ENCODE results near the gene EXOC6.
"Not testable (repeated sequence)": the region's sequence is repeated elsewhere in the genome, so short reads cannot be mapped to it uniquely, and the experiment has no call there.

The EXOC6 gene

GRCh38 chr10:92957223-92958010 lies 109.1 kb downstream of the EXOC6 start:
- DNase-seq, result no peak

GRCh38 chr10:92961638-92962037 lies 113.3 kb downstream of the EXOC6 start:
- no peak for DNase-seq

GRCh38 chr10:92965314-92965713 lies 117.0 kb downstream of the EXOC6 start:
- DNase-seq, result peak; percentile 24

GRCh38 chr10:92967641-92968040 lies 119.3 kb downstream of the EXOC6 start:
- DNase-seq, result no peak

- no peak for DNase-seq
Measured at GRCh38 chr10:92969151-92969550, 120.8 kb downstream of the EXOC6 start.

DNA sequence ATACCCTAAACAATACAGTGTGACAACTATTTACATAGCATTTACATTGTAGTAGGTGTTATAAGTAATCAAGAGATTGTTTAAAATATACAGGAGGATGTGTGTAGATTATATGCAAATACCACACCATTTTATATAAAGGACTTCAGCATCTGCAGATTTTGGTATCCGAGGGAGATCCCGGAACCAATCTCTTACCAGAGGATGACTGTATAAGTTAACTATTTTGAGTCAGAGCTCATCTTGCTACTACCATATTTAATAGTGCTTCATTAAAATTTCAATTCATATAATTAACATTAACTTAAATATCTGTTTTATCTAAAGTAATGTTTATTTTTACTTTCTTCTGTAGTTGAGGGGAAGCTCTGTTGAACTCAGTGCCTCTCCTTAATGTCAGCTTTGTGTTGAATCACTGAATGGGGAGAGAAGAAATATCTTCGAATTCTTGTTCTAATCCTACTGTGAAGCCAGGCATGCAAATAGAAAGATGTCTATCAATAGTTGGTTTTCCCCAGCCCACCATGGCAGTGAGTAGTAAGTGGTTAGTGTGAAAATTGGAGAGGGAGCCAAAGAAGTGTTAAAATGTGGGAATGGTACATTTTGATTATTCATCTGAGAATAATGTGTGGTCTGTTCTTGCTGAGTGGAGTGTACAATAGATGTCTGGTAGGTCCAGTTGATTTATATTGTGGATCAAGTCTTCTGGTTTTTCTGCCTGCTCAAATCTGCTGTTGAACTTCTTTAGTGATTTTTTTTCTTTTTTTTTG lies 122.2 kb downstream of the EXOC6 start:
- DNase-seq, result no peak

GRCh38 chr10:92972066-92972870 lies 123.9 kb downstream of the EXOC6 start:
- no peak for DNase-seq

- no peak for DNase-seq
Measured at GRCh38 chr10:92972886-92973285, 124.6 kb downstream of the EXOC6 start.

GRCh38 chr10:92976278-92976677 lies 128.0 kb downstream of the EXOC6 start:
- not testable (repeated sequence) for DNase-seq

DNA sequence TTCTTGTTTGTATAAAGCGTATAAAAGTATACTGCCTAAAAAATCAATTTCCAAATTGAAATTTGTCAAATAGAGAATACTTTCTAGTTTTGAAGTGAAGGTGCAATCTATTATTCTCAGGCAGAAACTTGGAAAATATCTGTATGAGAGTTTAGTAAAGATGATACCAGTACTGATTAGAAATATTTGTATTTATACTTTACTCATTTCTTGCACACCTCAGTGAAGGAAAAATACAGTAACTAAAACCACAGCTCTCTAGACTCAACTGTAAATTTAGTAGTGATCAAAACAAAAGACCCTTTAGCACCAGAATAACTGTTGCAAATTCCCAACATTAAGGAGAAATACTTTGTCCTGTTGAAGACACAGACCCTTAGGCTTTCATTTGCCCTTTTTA lies 140.9 kb downstream of the EXOC6 start:
- no peak for DNase-seq

GRCh38 chr10:92990615-92991014 lies 142.3 kb downstream of the EXOC6 start:
- DNase-seq, result peak; percentile 65

- DNase-seq, result no peak
Measured at GRCh38 chr10:92991513-92991912, 143.2 kb downstream of the EXOC6 start.

- DNase-seq, result peak; percentile 7
Measured at GRCh38 chr10:92993699-92994272, 145.5 kb downstream of the EXOC6 start.

DNA sequence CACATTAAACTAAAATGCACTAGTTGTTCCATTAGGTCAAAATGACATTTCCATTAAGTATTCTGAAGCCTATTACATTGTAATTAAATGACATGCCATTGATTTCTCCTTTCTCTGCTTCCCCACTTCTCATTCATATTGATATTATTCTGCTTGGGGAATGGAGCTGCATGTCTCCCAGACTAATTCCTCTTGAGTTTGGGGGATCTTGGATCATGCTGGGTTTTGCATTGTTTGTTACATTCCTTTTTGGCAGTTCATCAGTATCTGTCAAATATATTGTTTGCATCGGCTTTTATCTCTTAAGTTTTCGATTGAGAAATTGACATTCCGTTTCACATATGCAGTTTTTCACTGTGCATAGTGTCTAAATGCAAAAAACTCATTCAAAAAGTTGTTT lies 147.2 kb downstream of the EXOC6 start:
- no peak for DNase-seq

GRCh38 chr10:92997620-92998019 lies 149.3 kb downstream of the EXOC6 start:
- DNase-seq, result no peak

DNA sequence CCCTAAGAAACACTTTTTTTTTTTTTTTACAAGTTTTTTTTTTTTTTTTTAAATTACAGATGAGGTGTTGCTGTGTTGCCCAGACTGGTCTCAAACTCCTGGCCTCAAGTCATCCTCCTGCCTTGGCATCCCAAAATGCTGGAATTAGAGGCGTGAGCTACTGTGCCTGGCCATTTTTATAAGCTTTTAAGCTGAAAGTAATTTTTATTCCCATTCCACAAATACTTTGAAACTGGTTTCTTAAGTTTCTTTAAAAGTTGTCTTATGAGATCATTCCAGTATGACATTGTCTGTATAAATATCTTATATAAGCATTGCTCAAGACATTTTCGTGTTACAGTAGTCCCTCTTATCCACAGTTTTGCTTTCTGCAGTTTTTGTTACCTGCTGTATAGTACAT lies 150.9 kb downstream of the EXOC6 start:
- no peak for DNase-seq

DNA sequence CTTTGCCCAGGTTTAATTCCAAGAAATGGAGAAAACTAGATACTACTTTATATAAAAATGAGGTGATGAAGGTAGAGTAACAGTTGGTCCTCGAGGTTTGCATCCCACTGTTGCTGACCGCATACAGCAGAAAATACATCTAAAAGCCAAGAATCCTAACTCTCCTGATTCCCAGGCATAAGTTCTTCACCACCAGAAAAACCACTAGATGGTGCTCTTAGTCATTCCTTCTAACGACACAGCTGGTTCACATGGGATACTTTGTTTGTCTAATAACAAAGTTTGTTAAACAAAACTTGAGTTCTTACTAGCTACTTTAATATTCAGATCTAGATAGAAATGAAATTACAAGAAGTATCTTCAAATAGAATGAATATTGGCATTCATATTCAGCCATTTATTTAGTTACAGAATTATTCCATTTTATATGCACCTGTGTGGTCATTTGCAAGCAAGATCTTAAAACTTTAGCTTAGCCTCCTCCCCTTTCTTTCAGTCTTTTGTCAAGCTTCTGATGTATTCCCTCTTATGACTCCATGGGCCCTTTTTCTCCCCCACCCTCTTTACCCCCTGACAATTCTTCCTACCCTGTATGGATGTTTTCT lies 158.2 kb downstream of the EXOC6 start:
- peak; percentile 16 for DNase-seq

DNA sequence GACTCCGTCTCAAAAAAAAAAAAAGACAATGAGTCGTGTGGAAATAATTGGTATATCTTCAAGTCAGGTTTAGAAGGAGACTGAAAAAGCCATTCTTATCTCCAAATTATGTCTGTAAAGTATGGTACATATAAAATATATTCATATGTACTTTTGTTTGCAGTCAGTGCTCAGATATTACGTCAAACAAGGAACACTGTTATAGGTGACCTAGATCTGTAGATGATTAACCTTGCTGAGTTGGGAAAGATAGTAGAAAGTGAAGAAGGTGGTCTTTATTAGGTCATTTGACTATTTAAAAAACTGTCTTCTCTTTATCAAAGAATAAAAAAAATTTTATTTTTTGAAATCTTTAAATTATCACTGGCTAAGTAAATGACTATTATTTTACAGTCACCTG lies 167.4 kb downstream of the EXOC6 start:
- no peak for DNase-seq

GRCh38 chr10:93023013-93023650 lies 174.8 kb downstream of the EXOC6 start:
- DNase-seq, result no peak

- DNase-seq, result no peak
Measured at GRCh38 chr10:93026072-93026471, 177.8 kb downstream of the EXOC6 start.

GRCh38 chr10:93027508-93027907 lies 179.2 kb downstream of the EXOC6 start:
- no peak for DNase-seq

DNA sequence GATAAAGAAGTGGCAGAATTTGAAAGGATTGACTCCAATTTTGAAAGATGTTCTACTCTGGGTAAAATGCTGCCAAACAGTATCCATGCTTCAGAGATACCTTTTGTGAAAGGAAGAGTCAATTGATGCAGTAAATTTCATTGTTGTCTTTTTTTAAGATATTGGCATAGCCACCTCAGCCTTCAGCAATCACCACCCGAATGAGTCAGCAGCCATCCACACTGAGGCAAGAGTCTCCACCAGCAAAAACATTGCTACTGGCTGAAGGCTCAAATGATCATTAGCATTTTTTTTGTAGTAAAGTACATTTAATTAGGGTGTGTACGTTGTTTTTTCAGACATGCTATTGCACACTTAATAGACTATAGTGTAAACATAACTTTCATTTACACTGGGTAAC lies 180.6 kb downstream of the EXOC6 start:
- peak; percentile 1 for DNase-seq

Data from activated CD4-positive, alpha-beta T cell treated with anti-CD3 and anti-CD28 coated beads, Interleukin-2, Interleukin-6, amounts not matched to agents 100 ng/mL and 50 ng/mL, durations not matched to agents 16 hours and 8 hours (primary cell).